Measurements from ENCODE around the gene PDPN. TPM values are rescaled to one million over a fixed set of nuclear protein-coding genes. Genes with fewer than 3 reads are reported as not detected.

The PDPN gene
- total RNA-seq, 2 donors from 2014 or later = not detected

GRCh38 chr1:13617773-13618172, 34.1 kb downstream of the PDPN start:
- ATAC-seq (replicated peaks) = no peak
- no peak overlapping the region for H3K27ac Mint-ChIP-seq
- H3K4me1 Mint-ChIP-seq = no peaks in the 10 kb centered on the region
- H3K9me3 Mint-ChIP-seq = no peaks in the 10 kb centered on the region
- H3K4me3 Mint-ChIP-seq = no peak overlapping the region
- peaks cover 36% of the 10 kb centered on the region for H3K27me3 Mint-ChIP-seq
- no peaks in the 10 kb centered on the region for H3K36me3 Mint-ChIP-seq (ENCODE audit: low read depth)

- ATAC-seq (replicated peaks) = no peak
- Mint-ChIP-seq H3K27ac (no peak overlapping the region), H3K4me3 (no peak overlapping the region), H3K9me3 (no peaks in the 10 kb centered on the region), H3K27me3 (peaks cover 36% of the 10 kb centered on the region), H3K4me1 (no peaks in the 10 kb centered on the region), H3K36me3 (ENCODE audit: low read depth) (no peaks in the 10 kb centered on the region)
Observed at GRCh38 chr1:13618483-13618882, 34.9 kb downstream of the PDPN start.

- ATAC-seq (replicated peaks) = no peak
- H3K27me3 Mint-ChIP-seq = peaks cover 37% of the 10 kb centered on the region
- no peaks in the 10 kb centered on the region for H3K36me3 Mint-ChIP-seq (ENCODE audit: low read depth)
- H3K9me3 Mint-ChIP-seq = no peaks in the 10 kb centered on the region
- H3K4me3 Mint-ChIP-seq = no peak overlapping the region
- H3K4me1 Mint-ChIP-seq = no peaks in the 10 kb centered on the region
- no peak overlapping the region for H3K27ac Mint-ChIP-seq
Observed at GRCh38 chr1:13619909-13620308, 36.3 kb downstream of the PDPN start.

GRCh38 chr1:13620825-13621224, 37.2 kb downstream of the PDPN start:
- H3K4me1 Mint-ChIP-seq = no peaks in the 10 kb centered on the region
- no peak overlapping the region for H3K4me3 Mint-ChIP-seq
- no peaks in the 10 kb centered on the region for H3K9me3 Mint-ChIP-seq
- ATAC-seq (replicated peaks) = no peak
- peaks cover 29% of the 10 kb centered on the region for H3K27me3 Mint-ChIP-seq
- no peaks in the 10 kb centered on the region for H3K36me3 Mint-ChIP-seq (ENCODE audit: low read depth)
- H3K27ac Mint-ChIP-seq = no peak overlapping the region

- Mint-ChIP-seq H3K4me1 (no peaks in the 10 kb centered on the region), H3K27me3 (peaks cover 23% of the 10 kb centered on the region)
- ATAC-seq (replicated peaks) = no peak
Observed at GRCh38 chr1:13622446-13622845, 38.8 kb downstream of the PDPN start.

GRCh38 chr1:13623021-13623637, 39.5 kb downstream of the PDPN start:
- no peaks in the 10 kb centered on the region for H3K4me1 Mint-ChIP-seq
- no peak for ATAC-seq (replicated peaks)
- no peaks in the 10 kb centered on the region for H3K36me3 Mint-ChIP-seq (ENCODE audit: low read depth)
- no peak overlapping the region for H3K4me3 Mint-ChIP-seq
- no peaks in the 10 kb centered on the region for H3K9me3 Mint-ChIP-seq
- H3K27ac Mint-ChIP-seq = no peak overlapping the region
- H3K27me3 Mint-ChIP-seq = peaks cover 19% of the 10 kb centered on the region

More at GRCh38 chr1:13622446-13622845, 38.8 kb downstream of the PDPN start:
- no peaks in the 10 kb centered on the region for H3K36me3 Mint-ChIP-seq (ENCODE audit: low read depth)
- H3K27ac Mint-ChIP-seq = no peak overlapping the region
- no peak overlapping the region for H3K4me3 Mint-ChIP-seq
- no peaks in the 10 kb centered on the region for H3K9me3 Mint-ChIP-seq

- Mint-ChIP-seq H3K27ac (no peak overlapping the region), H3K9me3 (no peaks in the 10 kb centered on the region), H3K27me3 (peaks cover 23% of the 10 kb centered on the region), H3K4me3 (no peak overlapping the region), H3K4me1 (no peaks in the 10 kb centered on the region), H3K36me3 (ENCODE audit: low read depth) (no peaks in the 10 kb centered on the region)
- no peak for ATAC-seq (replicated peaks)
Observed at GRCh38 chr1:13624526-13624925, 40.9 kb downstream of the PDPN start.

GRCh38 chr1:13627127-13627526, 43.5 kb downstream of the PDPN start:
- H3K27ac Mint-ChIP-seq = no peak overlapping the region
- peaks cover 3% of the 10 kb centered on the region for H3K9me3 Mint-ChIP-seq
- no peaks in the 10 kb centered on the region for H3K4me1 Mint-ChIP-seq
- peaks cover 12% of the 10 kb centered on the region for H3K27me3 Mint-ChIP-seq
- no peak overlapping the region for H3K4me3 Mint-ChIP-seq
- ATAC-seq (replicated peaks) = no peak
- H3K36me3 Mint-ChIP-seq (ENCODE audit: low read depth) = no peaks in the 10 kb centered on the region

- Mint-ChIP-seq H3K4me3 (no peak overlapping the region), H3K36me3 (ENCODE audit: low read depth) (no peaks in the 10 kb centered on the region), H3K27me3 (peaks cover 9% of the 10 kb centered on the region), H3K4me1 (no peaks in the 10 kb centered on the region), H3K9me3 (peaks cover 3% of the 10 kb centered on the region), H3K27ac (no peak overlapping the region)
- no peak for ATAC-seq (replicated peaks)
Observed at GRCh38 chr1:13628218-13628617, 44.6 kb downstream of the PDPN start.

GRCh38 chr1:13628711-13629110, 45.1 kb downstream of the PDPN start:
- H3K9me3 Mint-ChIP-seq = peaks cover 3% of the 10 kb centered on the region
- no peak for ATAC-seq (replicated peaks)
- no peaks in the 10 kb centered on the region for H3K36me3 Mint-ChIP-seq (ENCODE audit: low read depth)
- peaks cover 9% of the 10 kb centered on the region for H3K27me3 Mint-ChIP-seq
- no peak overlapping the region for H3K4me3 Mint-ChIP-seq
- H3K4me1 Mint-ChIP-seq = no peaks in the 10 kb centered on the region
- no peak overlapping the region for H3K27ac Mint-ChIP-seq

- H3K36me3 Mint-ChIP-seq (ENCODE audit: low read depth) = no peaks in the 10 kb centered on the region
- ATAC-seq (replicated peaks) = no peak
- peaks cover 7% of the 10 kb centered on the region for H3K27me3 Mint-ChIP-seq
- no peak overlapping the region for H3K27ac Mint-ChIP-seq
- H3K9me3 Mint-ChIP-seq = peaks cover 17% of the 10 kb centered on the region
- H3K4me3 Mint-ChIP-seq = no peak overlapping the region
- H3K4me1 Mint-ChIP-seq = no peaks in the 10 kb centered on the region
Observed at GRCh38 chr1:13642306-13643004, 58.8 kb downstream of the PDPN start.

- Mint-ChIP-seq H3K4me1 (no peaks in the 10 kb centered on the region), H3K9me3 (peaks cover 13% of the 10 kb centered on the region), H3K36me3 (ENCODE audit: low read depth) (no peaks in the 10 kb centered on the region), H3K27me3 (peaks cover 4% of the 10 kb centered on the region), H3K27ac (no peak overlapping the region), H3K4me3 (no peak overlapping the region)
- no peak for ATAC-seq (replicated peaks)
Observed at GRCh38 chr1:13643017-13643416, 59.4 kb downstream of the PDPN start.

GRCh38 chr1:13646521-13646920, 62.9 kb downstream of the PDPN start:
- no peak for ATAC-seq (replicated peaks)
- H3K27me3 Mint-ChIP-seq = peaks cover 4% of the 10 kb centered on the region
- H3K4me1 Mint-ChIP-seq = no peaks in the 10 kb centered on the region

GRCh38 chr1:13651279-13651678, 67.6 kb downstream of the PDPN start:
- ATAC-seq (replicated peaks) = no peak
- no peaks in the 10 kb centered on the region for H3K4me1 Mint-ChIP-seq
- peaks cover 12% of the 10 kb centered on the region for H3K27me3 Mint-ChIP-seq
- no peak overlapping the region for H3K27ac Mint-ChIP-seq
- H3K4me3 Mint-ChIP-seq = no peak overlapping the region
- H3K36me3 Mint-ChIP-seq (ENCODE audit: low read depth) = no peaks in the 10 kb centered on the region
- no peaks in the 10 kb centered on the region for H3K9me3 Mint-ChIP-seq

More at GRCh38 chr1:13646521-13646920, 62.9 kb downstream of the PDPN start:
- Mint-ChIP-seq H3K9me3 (no peaks in the 10 kb centered on the region), H3K36me3 (ENCODE audit: low read depth) (no peaks in the 10 kb centered on the region), H3K27ac (no peak overlapping the region), H3K4me3 (no peak overlapping the region)

GRCh38 chr1:13652238-13652637, 68.6 kb downstream of the PDPN start:
- no peak overlapping the region for H3K27ac Mint-ChIP-seq
- H3K4me1 Mint-ChIP-seq = no peaks in the 10 kb centered on the region
- H3K4me3 Mint-ChIP-seq = no peak overlapping the region
- no peak for ATAC-seq (replicated peaks)
- no peaks in the 10 kb centered on the region for H3K9me3 Mint-ChIP-seq
- H3K36me3 Mint-ChIP-seq (ENCODE audit: low read depth) = no peaks in the 10 kb centered on the region
- H3K27me3 Mint-ChIP-seq = peaks cover 12% of the 10 kb centered on the region

All from activated T-helper 17 cell treated with anti-CD3 and anti-CD28 coated beads, Interleukin-2, amount 50 U/mL, for 72 hours (primary cell).